H9 (cell line): ENCODE results near the gene VPS26B. TPM values are rescaled to one million over a fixed set of nuclear protein-coding genes. Genes with fewer than 3 reads are reported as not detected.

Experiments used
- DNase-seq: peaks from one replicate; pipeline ENCODE4 v3.0.0-alpha.2; 2017
- H2AFZ ChIP-seq: one replicate; pipeline ENCODE4 v1.6.1; 2013; ENCODE audit warnings: mild to moderate bottlenecking, low read length, control low read depth, moderate library complexity
- H2AK5ac ChIP-seq: 2 replicates; pipeline ENCODE4 v1.6.1; 2013; ENCODE audit warnings: low read length, control low read depth, mixed read lengths; ENCODE audit not compliant: insufficient read length
- H2BK120ac ChIP-seq: one replicate; pipeline ENCODE4 v1.6.1; 2013; ENCODE audit warnings: low read depth, mild to moderate bottlenecking, low read length, control low read depth, inconsistent platforms; ENCODE audit not compliant: poor library complexity, severe bottlenecking
- H2BK12ac ChIP-seq: 2 replicates; pipeline ENCODE4 v1.6.1; 2013; ENCODE audit warnings: low read length, control low read depth, mixed read lengths, low read depth; ENCODE audit not compliant: insufficient read length
- H2BK15ac ChIP-seq: 2 replicates; pipeline ENCODE4 v1.6.1; 2013; ENCODE audit warnings: low read depth, low read length, control low read depth
- H2BK20ac ChIP-seq: one replicate; pipeline ENCODE4 v1.6.1; 2013; ENCODE audit warnings: low read depth, mild to moderate bottlenecking, low read length, control low read depth, inconsistent platforms; ENCODE audit not compliant: poor library complexity, severe bottlenecking
- H2BK5ac ChIP-seq: 2 replicates; pipeline ENCODE4 v1.6.1; 2013; ENCODE audit warnings: low read length, control low read depth, mixed read lengths; ENCODE audit not compliant: insufficient read length
- H3K14ac ChIP-seq: 2 replicates; pipeline ENCODE4 v1.6.1; 2013; ENCODE audit warnings: low read length, control low read depth; ENCODE audit not compliant: insufficient read depth
- H3K18ac ChIP-seq: 2 replicates; pipeline ENCODE4 v1.6.1; 2013; ENCODE audit warnings: low read depth, mild to moderate bottlenecking, mixed read lengths, low read length, control low read depth; ENCODE audit not compliant: insufficient read length
- H3K23ac ChIP-seq: 2 replicates; pipeline ENCODE4 v1.6.1; 2013; ENCODE audit warnings: low read length, control low read depth, mixed read lengths, low read depth; ENCODE audit not compliant: insufficient read length
- H3K23me2 ChIP-seq: 2 replicates; pipeline ENCODE4 v1.6.1; 2013; ENCODE audit warnings: low read depth, mild to moderate bottlenecking, mixed read lengths, low read length, control low read depth; ENCODE audit not compliant: insufficient read length, poor library complexity, severe bottlenecking
- H3K27ac ChIP-seq: 2 replicates; pipeline ENCODE4 v1.5.1; 2013; ENCODE audit warnings: low read length, control low read depth, mixed read lengths, low read depth; ENCODE audit not compliant: insufficient read length
- H3K27me3 ChIP-seq: 2 replicates; pipeline ENCODE4 v1.6.1; 2013; ENCODE audit warnings: low read length, control low read depth, inconsistent platforms; ENCODE audit not compliant: insufficient read depth
- H3K4ac ChIP-seq: 2 replicates; pipeline ENCODE4 v1.6.1; 2013; ENCODE audit warnings: low read depth, mild to moderate bottlenecking, control low read depth, inconsistent platforms, low read length, moderate library complexity
- H3K4me1 ChIP-seq: 2 replicates; pipeline ENCODE4 v1.6.1; 2013; ENCODE audit warnings: low read length, control low read depth, inconsistent platforms; ENCODE audit not compliant: insufficient read depth
- H3K4me2 ChIP-seq: 2 replicates; pipeline ENCODE4 v1.6.1; 2013; ENCODE audit warnings: low read length, control low read depth, mixed read lengths; ENCODE audit not compliant: insufficient read length, insufficient read depth
- H3K56ac ChIP-seq: 2 replicates; pipeline ENCODE4 v1.6.1; 2013; ENCODE audit warnings: low read depth, mild to moderate bottlenecking, mixed read lengths, low read length, control low read depth; ENCODE audit not compliant: insufficient read length
- H3K79me1 ChIP-seq: 2 replicates; pipeline ENCODE4 v1.6.1; 2013; ENCODE audit warnings: low read depth, mild to moderate bottlenecking, moderate library complexity, low read length, control low read depth, inconsistent platforms; ENCODE audit not compliant: insufficient read depth, poor library complexity, severe bottlenecking
- H3K79me2 ChIP-seq: 2 replicates; pipeline ENCODE4 v1.6.1; 2013; ENCODE audit warnings: low read length, control low read depth, inconsistent platforms; ENCODE audit not compliant: insufficient read depth
- H3K9ac ChIP-seq: 2 replicates; pipeline ENCODE4 v1.6.1; 2013; ENCODE audit warnings: low read length, control low read depth, mixed read lengths; ENCODE audit not compliant: insufficient read length; ENCODE audit errors: extremely low read depth
- H3K9me3 ChIP-seq: one replicate; pipeline ENCODE4 v1.6.1; 2013; ENCODE audit warnings: low read depth, low read length, inconsistent platforms; ENCODE audit not compliant: control insufficient read depth
- H3T11ph ChIP-seq: one replicate; pipeline ENCODE4 v1.6.1; 2013; ENCODE audit warnings: mild to moderate bottlenecking, low read length, control low read depth, inconsistent platforms
- H4K20me1 ChIP-seq: one replicate; pipeline ENCODE4 v1.6.1; 2013; ENCODE audit not compliant: control insufficient read depth, insufficient read length, insufficient read depth
- H4K5ac ChIP-seq: 2 replicates; pipeline ENCODE4 v1.6.1; 2013; ENCODE audit warnings: low read depth, mild to moderate bottlenecking, mixed read lengths, low read length, control low read depth; ENCODE audit not compliant: insufficient read length
- H4K8ac ChIP-seq: replicated peaks from 2 replicates; pipeline ENCODE4 v1.6.1; 2013; ENCODE audit warnings: low read length, control low read depth, mixed read lengths, low read depth; ENCODE audit not compliant: insufficient read length
- H4K91ac ChIP-seq: 2 replicates; pipeline ENCODE4 v1.6.1; 2013; ENCODE audit warnings: low read depth, mild to moderate bottlenecking, moderate library complexity, mixed read lengths, low read length, control low read depth; ENCODE audit not compliant: insufficient read length
- H3K27ac Mint-ChIP-seq, 3 experiments: 2 replicates in 2 of 3; 3 replicates in 1 of 3; pipeline ENCODE4 v1.8.0; 2020 to 2021; ENCODE audit warnings: mixed read lengths in 3 of 3, mild to moderate bottlenecking in 1 of 3, moderate library complexity in 1 of 3
- H3K27me3 Mint-ChIP-seq: 2 replicates; pipeline ENCODE4 v1.8.0; 2021; ENCODE audit warnings: low read depth, mild to moderate bottlenecking, moderate library complexity, mixed read lengths
- H3K36me3 Mint-ChIP-seq, 3 experiments: 2 replicates in 2 of 3; 3 replicates in 1 of 3; pipeline ENCODE4 v1.8.0; 2020 to 2021; ENCODE audit warnings: low read depth in 3 of 3, mixed read lengths in 3 of 3; ENCODE audit not compliant: insufficient read depth in 1 of 3
- H3K4me1 Mint-ChIP-seq, 2 experiments: 2 replicates each; pipeline ENCODE4 v1.8.0; 2020; ENCODE audit warnings: mixed read lengths in 2 of 2
- H3K4me3 Mint-ChIP-seq, 2 experiments: 2 replicates in 1 of 2; 3 replicates in 1 of 2; pipeline ENCODE4 v1.8.0; 2020 to 2021; ENCODE audit warnings: mild to moderate bottlenecking in 2 of 2, mixed read lengths in 2 of 2, moderate library complexity in 1 of 2
- H3K9me3 Mint-ChIP-seq, 2 experiments: 2 replicates in 1 of 2; 3 replicates in 1 of 2; pipeline ENCODE4 v1.8.0; 2020; ENCODE audit warnings: mild to moderate bottlenecking in 2 of 2, mixed read lengths in 2 of 2, moderate library complexity in 1 of 2
- WGBS: extraction: QIAGEN DNeasy Blood & Tissue Kit; methylation state at CpG from one replicate; pipeline ENCODE4 v1.1.7; 2013; ENCODE audit warnings: missing lambda C conversion rate, low lambda C conversion rate, mixed read lengths; ENCODE audit not compliant: insufficient read length; ENCODE audit errors: extremely low coverage; 5-methylcytosine and 5-hydroxymethylcytosine counted together
- total RNA-seq: library from RNA; stranded (reverse); gene quantifications from 2 replicates; pipeline ENCODE4 v1.2.1, GENCODE V29; 2021
- TF ChIP-seq, protein P1 (sequence below): fragments of 200-600 bp; sonication (generic); conservative IDR thresholded peaks from 3 replicates; pipeline ENCODE4 v1.8.0; 2021; ENCODE audit warnings: antibody characterized with exemption, mild to moderate bottlenecking

VPS26B gene
- total RNA-seq, 1 experiment from 2014 or later = 27.5 TPM

DNA sequence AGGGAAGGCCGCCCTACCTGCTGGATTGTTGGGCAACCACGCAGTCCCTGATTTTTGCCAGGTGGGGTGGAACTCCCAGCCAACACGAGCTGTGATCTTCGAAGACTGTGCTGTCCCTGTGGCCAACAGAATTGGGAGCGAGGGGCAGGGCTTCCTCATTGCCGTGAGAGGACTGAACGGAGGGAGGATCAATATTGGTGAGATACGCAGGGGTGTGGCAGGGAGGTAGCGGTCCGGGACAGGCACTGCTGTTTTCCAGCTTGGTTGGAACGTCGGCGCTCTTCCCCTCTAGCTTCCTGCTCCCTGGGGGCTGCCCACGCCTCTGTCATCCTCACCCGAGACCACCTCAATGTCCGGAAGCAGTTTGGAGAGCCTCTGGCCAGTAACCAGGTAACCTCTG lies 36.5 kb downstream of the VPS26B start:
- Histone ChIP-seq H3K9me3 (no peaks in the 10 kb centered on the region), H2BK12ac (no peak overlapping the region), H2AK5ac (no peak overlapping the region), H3K27me3 (no peaks in the 10 kb centered on the region), H3T11ph (no peak overlapping the region), H2BK120ac (no peak overlapping the region), H3K4me1 (peaks cover 4% of the 10 kb centered on the region; the same call in 1 of the 2 replicates), H2BK20ac (no peak overlapping the region), H3K23me2 (no peaks in the 10 kb centered on the region), H2BK15ac (no peak overlapping the region), H3K4ac (no peak overlapping the region), H3K18ac (no peak overlapping the region), H3K79me2 (no peaks in the 10 kb centered on the region), H4K5ac (no peak overlapping the region), H3K23ac (no peak overlapping the region), H3K4me2 (no peak overlapping the region), H4K8ac (no peak overlapping the region), H4K20me1 (no peaks in the 10 kb centered on the region), H3K56ac (no peak overlapping the region), H2BK5ac (no peak overlapping the region), H3K9ac (no peak overlapping the region), H2AFZ (no peak overlapping the region), H3K79me1 (no peaks in the 10 kb centered on the region), H4K91ac (no peak overlapping the region), H3K27ac (no peak overlapping the region), H3K14ac (no peak overlapping the region)
- H3K27me3 Mint-ChIP-seq = no peaks in the 10 kb centered on the region
- peak overlapping the region in 1 of 3 experiments; percentile 74; a peak in 1 of 7 replicates for H3K27ac Mint-ChIP-seq
- H3K36me3 Mint-ChIP-seq = peaks cover 30 to 75% (median 56%) of the 10 kb centered on the region in 3 experiments; a peak in 6 of 7 replicates
- peaks cover 2 to 3% of the 10 kb centered on the region in 2 experiments; a peak in 3 of 4 replicates for H3K4me1 Mint-ChIP-seq
- no CpG with 5 or more reads among the region's 16 CpGs for WGBS
- no peak for DNase-seq
- no peak overlapping the region for H3K4me3 Mint-ChIP-seq
- TF ChIP-seq, protein P1, sequence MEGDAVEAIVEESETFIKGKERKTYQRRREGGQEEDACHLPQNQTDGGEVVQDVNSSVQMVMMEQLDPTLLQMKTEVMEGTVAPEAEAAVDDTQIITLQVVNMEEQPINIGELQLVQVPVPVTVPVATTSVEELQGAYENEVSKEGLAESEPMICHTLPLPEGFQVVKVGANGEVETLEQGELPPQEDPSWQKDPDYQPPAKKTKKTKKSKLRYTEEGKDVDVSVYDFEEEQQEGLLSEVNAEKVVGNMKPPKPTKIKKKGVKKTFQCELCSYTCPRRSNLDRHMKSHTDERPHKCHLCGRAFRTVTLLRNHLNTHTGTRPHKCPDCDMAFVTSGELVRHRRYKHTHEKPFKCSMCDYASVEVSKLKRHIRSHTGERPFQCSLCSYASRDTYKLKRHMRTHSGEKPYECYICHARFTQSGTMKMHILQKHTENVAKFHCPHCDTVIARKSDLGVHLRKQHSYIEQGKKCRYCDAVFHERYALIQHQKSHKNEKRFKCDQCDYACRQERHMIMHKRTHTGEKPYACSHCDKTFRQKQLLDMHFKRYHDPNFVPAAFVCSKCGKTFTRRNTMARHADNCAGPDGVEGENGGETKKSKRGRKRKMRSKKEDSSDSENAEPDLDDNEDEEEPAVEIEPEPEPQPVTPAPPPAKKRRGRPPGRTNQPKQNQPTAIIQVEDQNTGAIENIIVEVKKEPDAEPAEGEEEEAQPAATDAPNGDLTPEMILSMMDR = no peak
- H3K9me3 Mint-ChIP-seq = no peaks in the 10 kb centered on the region
